Measurements from ENCODE around the gene ARL2BP.
"Not testable (repeated sequence)": the region's sequence is repeated elsewhere in the genome, so short reads cannot be mapped to it uniquely, and the experiment has no call there.

- TF ChIP-seq POLR2A, CTCF, EP300 (IDR thresholded peaks at IDR 0.05): not testable (repeated sequence)
Measured at GRCh38 chr16:57275946-57276345, 30.9 kb downstream of the ARL2BP start.

All from suprapubic skin (tissue), 3 donors.